ENCODE results near the gene GANC.
A peak's percentile ranks its signal among the peaks of the same experiment; 100 is the strongest.
"Not testable (repeated sequence)": the region's sequence is repeated elsewhere in the genome, so short reads cannot be mapped to it uniquely, and the experiment has no call there.

The GANC gene

GRCh38 chr15:42272939-42273899 lies at the start of gene GANC, which contains the start of gene TMEM87A:
TSS of gene GANC (plus strand) at chr15:42273201. CDS start at chr15:42274482, 1,281 bp downstream.
TSS of gene TMEM87A (minus strand) at chr15:42273433. CDS start at chr15:42273398, 35 bp downstream.
- peak; percentile 99 for DNase-seq

GRCh38 chr15:42226648-42227047 lies 46.4 kb upstream of the GANC start:
- DNase-seq = no peak

- peak; percentile 92 for DNase-seq
These were observed 45.0 kb upstream of the GANC start for GRCh38 chr15:42228036-42228435.

- DNase-seq = not testable (repeated sequence)
These were observed 44.0 kb upstream of the GANC start for GRCh38 chr15:42228981-42229380.

- DNase-seq = no peak
These were observed 41.9 kb upstream of the GANC start for GRCh38 chr15:42231088-42231487.

- no peak for DNase-seq
These were observed 40.4 kb upstream of the GANC start for GRCh38 chr15:42232606-42233005.

- no peak for DNase-seq
These were observed 39.9 kb upstream of the GANC start for GRCh38 chr15:42233107-42233506.

GRCh38 chr15:42239528-42240182 lies 33.3 kb upstream of the GANC start:
- no peak for DNase-seq

GRCh38 chr15:42240823-42241222 lies 32.2 kb upstream of the GANC start:
- DNase-seq = no peak

GRCh38 chr15:42253300-42253699 lies 19.7 kb upstream of the GANC start:
- DNase-seq = no peak

GRCh38 chr15:42264795-42265194 lies 8.2 kb upstream of the GANC start:
- no peak for DNase-seq

- no peak for DNase-seq
These were observed 5.7 kb upstream of the GANC start for GRCh38 chr15:42267286-42267685.

GRCh38 chr15:42270551-42270950 lies 2.5 kb upstream of the GANC start:
- peak; percentile 9 to 20 for DNase-seq

- no peak for DNase-seq
These were observed 2.0 kb upstream of the GANC start for GRCh38 chr15:42270996-42271395.

GRCh38 chr15:42273900-42274701 lies 1.1 kb downstream of the GANC start:
- peak; percentile 48 to 59 for DNase-seq

- no peak for DNase-seq
These were observed 1.6 kb downstream of the GANC start for GRCh38 chr15:42274702-42274989.

- peak; percentile 96 to 98 for DNase-seq
These were observed 2.9 kb downstream of the GANC start for GRCh38 chr15:42275780-42276391.

- DNase-seq = no peak
These were observed 3.8 kb downstream of the GANC start for GRCh38 chr15:42276762-42277161.

- DNase-seq = peak in 1 of 2 experiments; percentile 30
These were observed 6.3 kb downstream of the GANC start for GRCh38 chr15:42279234-42279723.

GRCh38 chr15:42282344-42282743 lies 9.3 kb downstream of the GANC start:
- peak in 1 of 2 experiments; percentile 32 for DNase-seq

- no peak for DNase-seq
These were observed 9.9 kb downstream of the GANC start for GRCh38 chr15:42282926-42283325.

GRCh38 chr15:42283671-42284070 lies 10.7 kb downstream of the GANC start:
- no peak for DNase-seq

- DNase-seq = no peak
These were observed 11.6 kb downstream of the GANC start for GRCh38 chr15:42284551-42284950.

Data from NCI-H526 (cell line).